NCI-H1092 treated with DMSO at 0.1 percent for 48 hours (cell line): ENCODE results near the gene CLEC16A.

ENCODE experiments used
- DNase-seq: peaks from one replicate; lab custom pipeline; 2025; lab: John Stamatoyannopoulos, UW

The CLEC16A gene

GRCh38 chr16:11017499-11017898, 73.1 kb downstream of the CLEC16A start:
- DNase-seq = no peak

DNA sequence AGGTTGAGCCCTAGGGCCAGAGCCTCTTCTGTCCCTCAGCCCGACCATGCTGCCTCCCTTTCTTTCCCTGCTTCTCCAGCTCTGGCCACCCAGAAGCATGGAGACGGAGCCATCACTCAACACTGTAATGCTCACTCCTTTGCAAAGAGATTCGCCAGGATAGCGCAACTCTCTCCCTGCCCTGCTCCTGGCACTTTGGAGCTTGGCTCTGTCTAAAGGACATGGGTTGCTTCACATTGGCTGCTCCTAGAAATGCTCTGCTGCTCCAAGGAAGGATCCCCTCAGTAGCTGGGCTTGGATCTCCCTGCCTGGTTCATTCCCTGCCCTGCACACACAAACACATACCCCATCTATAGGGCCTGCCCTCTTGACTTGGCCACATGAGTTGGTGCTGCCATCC, 76.0 kb downstream of the CLEC16A start:
- no peak for DNase-seq

GRCh38 chr16:11020792-11021551, 76.6 kb downstream of the CLEC16A start:
- no peak for DNase-seq

- no peak for DNase-seq
These were observed 77.6 kb downstream of the CLEC16A start for GRCh38 chr16:11022002-11022401.

GRCh38 chr16:11023262-11024039, 79.1 kb downstream of the CLEC16A start:
- DNase-seq = no peak

- DNase-seq = no peak
These were observed 80.1 kb downstream of the CLEC16A start for GRCh38 chr16:11024333-11025053.

- DNase-seq = no peak
These were observed 80.8 kb downstream of the CLEC16A start for GRCh38 chr16:11025120-11025531.

GRCh38 chr16:11029948-11030347, 85.6 kb downstream of the CLEC16A start:
- DNase-seq = no peak

DNA sequence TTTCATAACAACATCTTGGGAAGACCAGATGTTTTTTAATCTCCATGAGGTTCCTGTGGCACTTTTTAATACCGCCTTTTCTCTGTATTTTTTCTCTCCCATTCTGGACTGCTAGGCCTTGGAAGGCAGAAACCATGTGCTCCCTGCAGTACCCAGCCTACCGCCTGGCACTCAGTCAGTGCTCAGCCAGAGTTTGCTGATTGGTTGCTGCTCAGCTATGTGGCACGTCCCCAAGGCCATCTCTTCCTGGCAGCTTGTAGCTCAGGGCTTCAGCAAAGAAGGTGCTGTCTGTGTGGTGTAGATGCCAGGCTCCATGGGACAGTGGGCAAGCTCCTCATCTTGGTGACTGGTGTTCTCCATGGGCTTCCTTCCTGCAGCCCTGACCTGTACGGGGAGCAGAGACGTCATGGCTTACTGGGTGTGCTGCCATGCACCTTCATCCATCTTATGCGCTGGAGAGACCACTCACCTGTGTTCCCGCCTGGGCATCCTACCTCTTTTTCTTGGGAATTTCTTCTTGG, 86.7 kb downstream of the CLEC16A start:
- DNase-seq = no peak

- DNase-seq = no peak
These were observed 87.9 kb downstream of the CLEC16A start for GRCh38 chr16:11032000-11032921.

DNA sequence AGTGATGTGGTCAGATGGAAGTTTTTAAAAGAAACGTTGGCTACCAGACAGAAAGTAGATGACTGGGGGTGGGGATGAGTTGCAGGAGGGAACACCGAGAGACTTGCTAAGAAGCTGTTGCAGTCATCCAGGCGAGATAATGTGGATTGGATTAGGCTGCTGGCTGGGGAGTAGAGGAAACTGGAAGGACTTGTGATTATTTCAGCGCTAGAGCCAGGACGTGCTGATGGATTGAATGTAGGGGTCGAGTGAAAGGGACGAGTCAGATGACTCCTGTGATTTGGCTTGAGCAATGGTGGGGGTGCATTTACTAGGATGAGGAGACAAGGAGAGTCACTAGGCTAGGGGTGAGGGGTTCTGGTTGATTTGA, 88.5 kb downstream of the CLEC16A start:
- no peak for DNase-seq

- DNase-seq = no peak
These were observed 89.5 kb downstream of the CLEC16A start for GRCh38 chr16:11033629-11034420.

DNA sequence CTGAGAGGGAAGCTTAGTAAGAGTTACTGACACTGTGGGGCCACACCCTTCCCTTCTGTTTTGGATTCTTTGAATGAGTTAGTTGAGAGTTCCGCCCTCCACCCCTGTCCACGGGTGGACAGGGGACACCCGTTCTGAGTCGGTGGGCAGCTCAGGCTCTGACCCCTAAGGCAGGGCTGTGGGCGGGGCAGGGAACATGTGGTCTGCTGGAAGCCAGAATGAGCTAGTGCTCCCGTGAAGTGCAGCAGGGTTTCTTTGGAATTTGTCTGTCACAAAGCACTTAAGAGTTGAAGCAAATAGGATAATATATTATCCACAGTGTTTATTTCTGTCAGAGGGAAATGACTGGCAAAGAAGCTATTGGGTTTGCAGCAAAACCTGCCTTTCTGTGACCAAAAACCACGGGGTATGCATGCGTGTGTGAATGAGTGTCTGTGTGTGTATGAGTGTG, 90.1 kb downstream of the CLEC16A start:
- no peak for DNase-seq

- no peak for DNase-seq
These were observed 90.7 kb downstream of the CLEC16A start for GRCh38 chr16:11035096-11035495.

DNA sequence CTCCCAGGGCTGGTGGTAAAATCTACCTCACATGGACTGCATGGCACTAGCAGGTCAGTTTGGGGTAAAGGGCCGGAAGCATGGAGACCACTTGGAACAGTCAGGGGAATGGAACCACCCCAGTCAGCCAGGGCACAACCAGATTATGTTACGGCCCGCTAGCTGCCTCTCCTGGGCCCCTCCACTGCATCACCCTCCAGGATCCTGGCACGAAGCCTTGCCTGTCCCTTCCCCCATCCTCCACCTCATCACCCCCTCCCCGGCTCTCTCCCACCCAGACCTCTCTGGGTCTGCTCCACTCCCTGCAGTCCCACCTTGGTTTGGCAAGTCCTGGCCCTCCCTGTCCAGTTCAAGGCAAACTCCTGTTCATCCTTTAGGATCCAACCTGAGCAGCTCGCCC, 91.7 kb downstream of the CLEC16A start:
- DNase-seq = no peak

DNA sequence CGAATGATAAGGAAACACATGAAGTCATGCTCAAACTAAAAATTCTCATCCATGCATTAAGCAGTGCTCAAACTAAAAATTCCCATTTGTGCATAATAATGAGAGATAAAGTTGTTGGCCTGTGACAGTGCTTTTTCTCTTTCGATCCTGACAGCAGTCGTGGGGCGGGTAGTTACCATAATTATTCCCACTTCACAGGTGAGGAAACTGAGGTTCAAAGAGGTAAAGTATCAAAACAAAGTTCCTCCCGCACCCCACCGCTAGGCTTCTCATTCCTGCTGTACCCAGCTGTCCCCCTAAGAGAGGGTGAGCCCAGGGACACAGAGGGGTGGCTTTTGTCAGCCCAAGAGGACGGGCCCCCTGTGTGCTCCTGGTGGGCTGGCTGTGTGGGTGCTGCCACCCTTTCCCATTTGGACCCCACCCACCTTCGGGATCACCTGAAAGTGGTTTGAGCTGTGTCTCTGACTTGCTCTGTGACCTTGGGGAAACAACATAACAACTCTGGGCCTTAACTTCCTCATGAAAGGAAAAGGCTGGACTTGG, 92.6 kb downstream of the CLEC16A start:
- DNase-seq = no peak

DNA sequence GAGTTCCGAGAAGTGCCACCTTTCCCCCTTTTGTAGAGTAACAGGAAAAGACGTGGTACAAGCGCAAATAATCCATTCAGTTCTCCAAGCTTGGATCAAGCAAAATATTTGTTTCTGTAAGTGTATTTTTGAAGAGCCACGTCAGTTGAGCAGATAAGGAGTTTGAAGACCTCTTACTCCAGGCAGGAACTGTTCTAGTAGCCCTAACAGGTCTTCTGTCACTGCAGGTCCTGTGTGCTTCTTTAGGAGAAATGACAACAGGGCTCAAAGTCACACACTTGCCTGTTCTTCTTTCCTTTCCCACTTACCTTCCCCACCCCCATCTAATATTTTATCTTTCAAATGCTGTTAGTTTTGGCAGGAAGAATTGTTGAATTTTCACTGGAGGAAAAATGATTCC, 93.9 kb downstream of the CLEC16A start:
- DNase-seq = no peak

GRCh38 chr16:11038777-11039176, 94.4 kb downstream of the CLEC16A start:
- no peak for DNase-seq

DNA sequence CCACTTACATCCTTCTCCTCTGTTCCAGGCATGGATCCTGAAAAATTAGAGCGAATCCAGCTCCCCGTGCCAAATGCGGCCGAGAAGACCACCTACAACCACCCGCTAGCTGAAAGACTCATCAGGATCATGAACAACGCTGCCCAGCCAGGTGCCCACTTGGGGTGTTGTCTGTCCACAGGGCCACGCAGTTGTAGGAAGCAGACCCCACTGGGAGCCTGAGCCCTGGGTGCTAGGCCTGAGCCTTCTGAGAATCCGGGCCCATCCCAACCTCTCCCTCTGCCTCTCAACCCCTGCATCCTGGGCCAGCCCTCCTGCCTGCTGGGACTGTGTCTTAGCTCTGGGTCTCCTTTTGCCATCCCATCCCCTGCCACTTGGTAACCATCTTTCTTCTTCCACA, 95.4 kb downstream of the CLEC16A start:
- no peak for DNase-seq

DNA sequence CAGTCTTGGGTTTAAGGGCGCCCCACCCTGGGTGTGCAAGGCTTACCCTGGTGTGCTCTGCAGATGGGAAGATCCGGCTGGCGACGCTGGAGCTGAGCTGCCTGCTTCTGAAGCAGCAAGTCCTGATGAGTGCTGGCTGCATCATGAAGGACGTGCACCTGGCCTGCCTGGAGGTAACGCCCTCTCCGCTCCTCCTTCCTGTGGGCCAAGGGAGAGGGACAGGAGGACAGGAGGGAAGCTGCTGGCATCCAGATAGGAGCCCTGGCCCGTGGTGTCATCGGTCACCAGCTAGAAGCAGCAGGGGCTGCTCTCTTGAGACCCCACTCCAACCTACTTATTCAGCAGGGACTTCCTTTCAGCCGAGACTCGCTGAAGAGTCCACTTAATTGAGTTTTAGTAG, 97.8 kb downstream of the CLEC16A start:
- DNase-seq = no peak
